ENCODE results near the gene FLCN.
"Not testable (repeated sequence)": the region's sequence is repeated elsewhere in the genome, so short reads cannot be mapped to it uniquely, and the experiment has no call there.

The FLCN gene, protein sequence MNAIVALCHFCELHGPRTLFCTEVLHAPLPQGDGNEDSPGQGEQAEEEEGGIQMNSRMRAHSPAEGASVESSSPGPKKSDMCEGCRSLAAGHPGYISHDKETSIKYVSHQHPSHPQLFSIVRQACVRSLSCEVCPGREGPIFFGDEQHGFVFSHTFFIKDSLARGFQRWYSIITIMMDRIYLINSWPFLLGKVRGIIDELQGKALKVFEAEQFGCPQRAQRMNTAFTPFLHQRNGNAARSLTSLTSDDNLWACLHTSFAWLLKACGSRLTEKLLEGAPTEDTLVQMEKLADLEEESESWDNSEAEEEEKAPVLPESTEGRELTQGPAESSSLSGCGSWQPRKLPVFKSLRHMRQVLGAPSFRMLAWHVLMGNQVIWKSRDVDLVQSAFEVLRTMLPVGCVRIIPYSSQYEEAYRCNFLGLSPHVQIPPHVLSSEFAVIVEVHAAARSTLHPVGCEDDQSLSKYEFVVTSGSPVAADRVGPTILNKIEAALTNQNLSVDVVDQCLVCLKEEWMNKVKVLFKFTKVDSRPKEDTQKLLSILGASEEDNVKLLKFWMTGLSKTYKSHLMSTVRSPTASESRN

DNA sequence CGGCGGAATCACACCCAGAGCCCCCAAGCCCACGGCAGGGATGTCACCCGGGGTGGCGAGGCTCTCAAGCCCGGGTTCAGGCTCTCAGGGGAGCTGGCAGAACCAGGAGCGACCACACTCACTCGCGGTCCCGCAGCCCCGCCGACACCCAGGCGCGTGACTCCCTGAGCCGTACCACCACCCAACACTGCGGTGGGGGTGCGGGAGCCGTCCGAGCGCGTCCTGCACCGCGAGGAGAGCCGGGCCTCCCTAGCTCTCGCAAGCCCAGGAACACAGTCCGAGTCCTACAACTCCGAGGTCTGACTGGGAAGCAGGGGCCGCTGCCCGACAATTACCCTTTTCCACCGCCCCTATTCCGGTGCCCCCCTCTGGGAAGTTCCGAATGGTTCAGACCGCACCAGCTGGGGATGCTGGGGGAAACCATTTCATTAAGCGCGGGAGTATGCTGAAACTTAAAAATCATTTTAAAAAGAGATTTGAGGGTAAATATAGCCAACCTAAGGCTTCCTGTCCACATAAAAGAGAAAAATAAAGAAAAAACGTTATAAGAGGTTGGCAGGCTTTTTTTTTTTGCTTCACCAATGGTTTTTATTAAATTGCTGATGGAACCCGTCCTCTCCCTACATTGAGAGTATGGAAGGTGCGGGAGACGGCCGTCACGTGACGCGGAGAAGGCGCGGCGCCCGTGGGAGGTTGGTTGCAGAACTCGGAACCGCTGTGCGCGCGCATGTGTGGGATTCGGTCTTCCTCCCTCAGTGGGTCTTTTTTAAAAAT is at the start of gene FLCN:
FLCN (minus strand) TSS at position 143 of the 774 bp plus-strand sequence. CDS start 9,031 bp downstream, outside the sequence.
- peak; percentile 85 to 86 for DNase-seq (ENCODE audit: low read depth in 1 of 2, low spot score in 1 of 2)

DNA sequence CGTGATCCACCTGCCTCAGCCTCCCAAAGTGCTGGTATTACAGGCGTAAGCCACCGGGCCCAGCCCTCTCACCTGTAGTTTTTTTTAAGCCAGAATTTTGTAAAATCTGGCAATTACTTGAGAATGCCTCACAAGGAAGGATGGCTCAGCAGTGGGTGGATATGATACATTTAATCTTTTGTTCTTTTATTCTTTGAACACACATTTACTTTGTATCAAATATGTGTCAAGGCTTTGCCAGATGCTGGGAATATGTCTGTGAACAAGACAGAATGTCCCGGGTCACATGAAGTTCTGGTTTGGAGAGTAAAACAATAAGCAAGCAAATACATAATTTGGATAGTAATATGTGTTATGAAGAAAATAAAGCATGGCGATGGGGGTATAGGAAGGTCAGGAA is 49.0 kb upstream of the FLCN start:
- DNase-seq (ENCODE audit: low read depth in 1 of 2, low spot score in 1 of 2): no peak

DNA sequence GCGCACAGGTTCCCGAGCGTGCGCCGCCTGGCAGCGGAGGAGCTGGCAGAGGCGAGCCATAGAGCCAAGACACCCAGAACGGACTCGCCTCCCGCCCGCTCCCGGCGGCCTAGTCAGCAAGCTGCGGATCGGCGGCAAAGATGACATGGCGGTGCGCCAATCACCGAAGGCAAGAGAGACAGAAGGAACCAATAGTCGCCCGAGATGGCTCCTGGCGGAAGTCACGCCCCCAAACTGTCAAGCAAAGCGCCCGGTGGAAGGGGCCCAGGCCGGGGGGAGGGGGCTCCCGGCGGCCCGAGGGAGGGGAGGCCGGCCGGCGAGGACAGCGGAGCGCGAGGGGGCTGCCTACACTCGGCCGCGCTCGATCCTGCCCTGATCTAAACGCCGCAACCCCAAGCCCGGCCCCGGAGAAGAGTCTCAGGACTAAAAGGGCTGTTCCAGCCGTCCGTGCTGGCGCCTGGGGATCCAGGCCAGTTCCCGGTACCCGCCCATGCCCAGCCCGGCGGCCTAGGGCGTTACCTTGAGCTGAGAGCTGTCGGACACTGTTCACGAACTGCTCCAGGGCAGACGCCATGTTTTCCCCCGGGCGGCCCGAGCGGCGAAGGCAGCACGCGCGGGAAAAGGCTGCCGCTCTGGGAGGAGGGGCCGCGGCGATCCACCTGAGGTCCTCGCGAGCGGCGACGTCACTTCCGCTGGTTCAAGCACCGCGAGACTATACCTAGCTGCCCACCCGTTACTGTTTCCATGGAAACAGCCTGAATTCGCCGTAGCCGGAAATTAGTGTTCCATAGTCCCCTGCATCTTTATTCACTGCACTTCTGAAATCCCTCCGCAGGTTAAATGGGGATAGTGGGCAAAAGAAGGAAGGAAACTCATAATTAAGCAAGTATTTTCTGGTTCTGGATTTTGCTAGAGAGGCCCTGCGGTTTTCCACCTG is 43.9 kb upstream of the FLCN start, which contains the start of gene COPS3:
COPS3 (minus strand) TSS at position 634 of the 937 bp plus-strand sequence; CDS start at position 574, 60 bp downstream.
- DNase-seq (ENCODE audit: low read depth in 1 of 2, low spot score in 1 of 2): peak; percentile 93 to 94

DNA sequence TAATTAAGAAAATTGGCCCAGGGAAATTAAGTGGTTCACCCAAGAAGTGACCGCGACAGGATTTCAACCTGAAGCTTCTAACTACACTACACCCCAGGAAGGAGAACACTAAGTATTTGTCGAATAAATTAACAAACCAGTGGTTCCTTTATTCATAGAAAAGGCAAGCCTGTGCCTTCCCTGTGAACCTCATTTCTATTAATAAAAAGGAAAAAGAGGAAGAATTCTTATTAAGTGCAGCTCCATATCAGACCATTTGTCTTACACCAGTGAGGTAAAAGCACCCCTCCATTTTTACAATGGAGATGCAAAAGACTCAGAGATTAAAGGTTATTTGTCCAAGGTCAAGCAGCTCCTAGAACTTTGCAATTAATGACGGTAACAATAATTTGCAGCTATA is 42.3 kb upstream of the FLCN start:
- DNase-seq (ENCODE audit: low read depth in 1 of 2, low spot score in 1 of 2): no peak

DNA sequence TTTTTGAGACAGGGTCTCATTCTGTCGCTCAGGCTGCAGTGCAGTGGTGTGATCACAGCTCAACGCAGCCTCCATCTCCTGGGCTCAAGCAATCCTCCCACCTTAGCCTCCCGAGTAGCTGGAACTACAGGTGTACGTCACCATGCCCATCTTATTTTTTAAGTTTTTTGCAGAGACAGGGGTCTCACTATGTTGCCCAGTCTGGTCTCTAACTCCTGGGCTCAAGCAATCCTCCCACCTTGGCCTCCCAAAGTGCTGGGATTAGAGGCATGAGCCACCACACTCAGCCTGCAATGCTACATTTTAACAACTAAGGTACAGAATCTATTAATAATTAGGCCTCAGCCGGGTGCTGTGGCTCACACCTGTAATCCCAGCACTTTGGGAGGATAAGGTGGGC is 40.5 kb upstream of the FLCN start:
- not testable (repeated sequence) for DNase-seq (ENCODE audit: low read depth in 1 of 2, low spot score in 1 of 2)

DNA sequence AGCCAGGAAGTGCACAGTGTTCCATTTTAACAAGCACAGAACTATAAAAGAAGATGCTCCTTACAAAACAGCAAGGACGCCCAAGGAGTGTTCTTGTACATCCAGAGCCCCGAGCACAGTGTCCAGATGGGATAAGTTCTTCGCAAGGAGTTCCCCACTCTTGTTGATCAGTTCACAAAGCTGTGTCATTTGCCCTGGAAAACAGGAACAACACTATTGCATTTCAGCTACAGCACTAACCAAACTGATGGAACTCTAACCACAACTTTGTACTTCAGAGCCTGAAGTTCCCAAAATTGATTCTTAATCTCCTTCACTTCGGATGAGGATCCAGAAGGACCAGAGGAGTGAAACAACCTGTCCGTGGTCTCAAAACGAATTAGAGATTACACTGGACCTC is 39.0 kb upstream of the FLCN start:
- no peak for DNase-seq (ENCODE audit: low read depth in 1 of 2, low spot score in 1 of 2)

DNA sequence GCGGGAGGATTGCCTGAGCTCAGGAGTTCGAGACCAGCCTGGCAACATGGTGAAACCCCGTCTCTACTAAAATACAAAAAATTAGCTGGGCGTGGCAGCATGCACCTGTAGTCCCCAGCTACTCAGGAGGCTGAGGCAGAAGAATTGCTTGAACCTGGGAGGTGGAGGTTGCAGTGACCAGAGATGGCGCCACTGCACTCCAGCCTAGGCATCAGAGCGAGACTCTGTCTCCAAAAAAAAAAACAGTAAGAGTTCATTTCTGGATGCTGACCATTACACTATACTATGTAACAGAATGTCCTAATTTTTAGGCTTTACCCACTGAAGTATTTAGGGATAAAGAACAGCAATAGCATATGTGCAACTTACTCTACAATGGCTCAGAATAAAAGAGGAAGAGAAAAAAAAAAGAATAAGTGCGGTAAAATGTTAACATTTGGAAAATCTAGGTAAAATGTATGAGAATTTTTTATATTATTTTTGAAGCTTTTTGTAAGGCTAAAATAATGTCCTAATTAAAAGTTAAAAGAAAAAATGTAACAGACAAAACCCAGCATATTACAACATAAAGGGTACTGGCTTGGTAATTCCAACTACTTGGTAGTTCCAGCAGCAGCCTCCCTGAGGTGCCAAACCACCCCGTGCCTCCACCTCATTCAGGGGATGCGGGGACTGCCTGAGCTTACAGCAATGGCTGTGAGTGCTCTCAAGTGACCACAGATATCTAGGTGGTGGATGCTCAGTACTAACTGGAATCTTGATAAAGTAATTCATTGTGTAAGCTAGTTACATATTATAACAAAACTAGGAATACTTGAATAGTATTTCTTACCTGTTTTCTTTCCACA is 33.2 kb upstream of the FLCN start:
- no peak for DNase-seq (ENCODE audit: low read depth in 1 of 2, low spot score in 1 of 2)

DNA sequence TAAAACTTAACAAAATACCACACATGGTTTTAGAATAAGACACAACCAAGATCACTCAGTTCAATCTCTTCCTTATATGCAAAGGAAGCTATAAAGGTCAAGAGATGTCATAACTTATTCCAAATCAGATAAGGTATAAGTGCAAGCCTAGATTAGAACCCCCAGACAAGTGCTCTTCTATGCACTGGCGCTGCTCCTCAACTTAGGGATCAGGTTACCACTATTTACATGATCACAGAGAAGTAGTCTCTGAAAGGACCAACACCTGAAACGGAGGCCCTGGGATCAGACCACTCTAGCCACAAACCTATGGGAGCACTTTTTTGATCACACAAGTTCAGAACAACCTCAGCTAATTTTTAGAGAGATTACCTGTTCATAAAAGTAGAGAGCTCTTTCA is 27.5 kb upstream of the FLCN start:
- DNase-seq (ENCODE audit: low read depth in 1 of 2, low spot score in 1 of 2): no peak

DNA sequence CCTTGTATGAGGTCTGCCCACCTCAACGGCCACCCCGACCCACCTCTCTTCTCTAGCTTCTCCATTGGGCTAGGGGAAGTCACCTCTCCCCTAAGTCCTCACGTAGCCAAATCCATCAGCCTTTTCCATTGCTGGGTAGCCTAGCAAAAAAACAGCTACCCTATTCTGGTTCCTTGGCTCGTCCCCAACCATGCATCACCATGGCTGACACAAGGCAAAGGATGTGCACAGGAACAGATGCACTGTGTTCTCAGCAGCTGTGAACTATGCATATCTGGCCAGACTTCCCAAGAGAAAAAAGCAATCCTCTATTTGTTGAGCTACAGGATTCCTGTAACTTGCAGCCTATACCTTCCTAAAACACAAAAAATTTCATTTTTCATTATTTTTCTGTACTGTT is 22.0 kb upstream of the FLCN start:
- DNase-seq (ENCODE audit: low read depth in 1 of 2, low spot score in 1 of 2): no peak

DNA sequence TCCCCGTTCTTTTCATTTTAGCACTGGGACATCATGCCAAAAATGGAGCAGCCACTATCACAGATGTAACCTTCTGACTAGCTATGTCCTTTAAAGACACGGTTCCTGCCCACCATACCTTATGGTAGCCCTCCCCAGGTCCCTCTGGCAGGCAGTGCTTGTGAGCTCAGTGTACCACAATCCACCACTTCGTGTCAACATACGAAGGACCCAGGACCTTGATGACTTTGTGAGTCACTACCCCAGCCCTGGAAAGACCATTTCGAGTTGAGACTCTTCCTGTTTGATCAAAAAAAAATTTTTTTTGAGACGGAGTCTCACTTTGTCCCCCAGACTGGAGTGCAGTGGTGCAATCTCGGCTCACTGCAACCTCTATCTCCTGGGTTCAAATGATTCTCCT is 21.0 kb upstream of the FLCN start:
- DNase-seq (ENCODE audit: low read depth in 1 of 2, low spot score in 1 of 2): no peak

DNA sequence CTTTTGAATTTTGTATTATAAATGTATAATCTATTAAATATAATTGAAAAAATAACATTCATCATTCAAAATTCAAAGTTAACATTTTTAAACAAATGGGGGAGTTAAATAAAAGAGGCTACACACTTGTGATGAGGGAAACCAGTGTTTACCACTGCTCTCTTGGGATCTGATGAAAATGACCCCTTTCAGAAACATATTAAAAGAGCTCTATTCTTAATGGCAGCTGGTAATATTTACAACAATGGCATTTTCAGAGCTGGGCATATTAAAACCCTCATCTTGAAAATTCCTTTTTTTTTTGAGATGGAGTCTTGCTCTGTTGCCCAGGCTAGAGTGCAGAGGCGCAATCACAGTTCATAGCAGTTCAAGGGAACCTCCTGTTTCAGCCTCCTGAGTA is 19.3 kb upstream of the FLCN start:
- no peak for DNase-seq (ENCODE audit: low read depth in 1 of 2, low spot score in 1 of 2)

DNA sequence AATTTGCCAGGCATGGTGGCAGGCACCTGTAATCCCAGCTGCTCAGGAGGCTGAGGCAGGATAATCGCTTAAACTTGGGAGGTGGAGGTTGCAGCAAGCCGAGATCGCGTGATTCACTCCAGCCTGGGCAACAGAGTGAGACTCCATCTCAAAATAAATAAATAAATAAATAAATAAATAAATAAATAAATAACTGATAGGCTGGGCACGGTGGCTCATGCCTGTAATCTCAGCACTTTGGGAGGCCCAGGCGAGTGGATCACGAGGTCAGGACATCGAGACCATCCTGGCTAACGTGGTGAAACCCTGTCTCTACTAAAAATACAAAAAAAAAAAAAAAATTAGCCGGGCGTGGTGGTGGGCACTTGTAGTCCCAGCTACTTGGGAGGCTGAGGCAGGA is 18.7 kb upstream of the FLCN start:
- not testable (repeated sequence) for DNase-seq (ENCODE audit: low read depth in 1 of 2, low spot score in 1 of 2)

DNA sequence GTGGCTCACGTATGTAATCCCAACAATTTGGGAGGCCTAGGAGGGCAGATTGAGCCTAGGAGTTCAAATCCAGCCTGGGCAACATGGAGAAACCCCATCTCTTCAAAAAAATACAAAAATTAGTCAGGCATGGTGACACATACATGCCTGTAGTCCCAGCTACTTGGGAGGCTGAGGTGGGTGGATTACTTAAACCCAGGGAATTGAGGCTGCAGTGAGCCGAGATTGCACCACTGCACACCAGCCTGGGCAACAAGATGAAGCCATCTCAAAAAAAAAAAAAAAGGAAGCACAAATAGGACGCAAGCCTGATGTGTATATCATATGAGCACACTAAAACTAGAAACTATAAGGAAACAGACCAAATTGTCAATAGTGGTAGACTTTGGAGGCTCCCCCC is 17.1 kb upstream of the FLCN start:
- DNase-seq (ENCODE audit: low read depth in 1 of 2, low spot score in 1 of 2): no peak

DNA sequence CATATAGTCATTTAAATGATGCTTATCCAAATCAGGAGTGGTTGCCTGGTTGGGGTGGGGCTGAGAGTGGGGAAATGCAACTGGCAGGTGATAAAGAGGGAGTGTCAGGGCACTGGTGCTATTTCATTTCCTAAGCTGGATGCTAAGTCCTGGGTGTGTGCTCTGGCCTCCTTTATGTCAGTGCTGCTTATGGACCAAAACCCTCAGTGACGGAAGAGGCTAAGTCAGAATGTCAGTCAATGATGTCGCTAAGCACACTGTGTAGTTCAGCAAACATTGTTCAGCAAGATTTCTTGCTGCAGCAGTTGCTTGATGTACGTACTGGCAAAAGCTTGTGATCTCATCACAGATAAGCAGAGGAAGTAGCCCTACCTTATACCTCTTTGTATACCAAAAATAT is 16.4 kb upstream of the FLCN start:
- no peak for DNase-seq (ENCODE audit: low read depth in 1 of 2, low spot score in 1 of 2)

DNA sequence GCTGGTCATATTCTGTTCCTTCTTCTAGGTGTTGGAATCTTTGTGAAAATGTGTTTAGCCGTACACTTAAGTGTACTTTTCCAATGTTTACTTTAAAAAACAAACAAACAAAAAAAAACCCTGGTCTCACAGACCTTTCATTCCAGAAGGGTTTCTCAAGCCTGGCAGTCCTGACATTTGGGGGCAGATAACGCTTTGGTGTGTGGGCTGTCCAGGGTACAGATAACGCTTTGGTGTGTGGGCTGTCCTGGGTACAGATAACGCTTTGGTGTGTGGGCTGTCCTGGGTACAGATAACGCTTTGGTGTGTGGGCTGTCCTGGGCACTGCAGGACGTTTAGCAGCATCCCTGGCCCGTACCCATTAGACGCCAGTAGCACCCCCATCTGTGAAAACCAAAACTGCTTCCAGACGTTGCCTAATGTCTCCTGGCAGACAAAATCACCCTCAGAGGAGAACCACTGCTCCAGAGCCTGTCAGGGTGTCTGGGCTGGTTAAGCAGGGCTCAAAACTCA is 15.2 kb upstream of the FLCN start:
- no peak for DNase-seq (ENCODE audit: low read depth in 1 of 2, low spot score in 1 of 2)

DNA sequence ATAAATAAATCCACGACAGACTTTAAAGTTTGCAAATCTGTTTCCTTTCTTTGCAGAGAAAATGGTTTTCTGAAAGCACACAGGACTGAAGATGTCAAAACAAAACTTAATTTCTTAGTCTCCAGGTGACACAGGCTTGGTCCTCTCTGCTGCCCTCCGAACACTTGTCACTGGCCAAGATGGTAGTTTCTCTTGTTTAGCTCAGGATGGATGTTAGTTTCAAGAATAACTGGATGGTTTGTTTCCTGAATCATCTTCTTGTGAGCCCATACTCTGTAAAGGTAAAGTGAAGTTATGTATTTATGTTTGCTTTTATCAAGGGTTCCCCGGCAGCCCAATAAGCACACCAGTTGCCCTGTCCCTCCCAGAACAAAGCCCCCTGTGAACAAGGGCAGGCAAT is 9.9 kb upstream of the FLCN start:
- DNase-seq (ENCODE audit: low read depth in 1 of 2, low spot score in 1 of 2): no peak

DNA sequence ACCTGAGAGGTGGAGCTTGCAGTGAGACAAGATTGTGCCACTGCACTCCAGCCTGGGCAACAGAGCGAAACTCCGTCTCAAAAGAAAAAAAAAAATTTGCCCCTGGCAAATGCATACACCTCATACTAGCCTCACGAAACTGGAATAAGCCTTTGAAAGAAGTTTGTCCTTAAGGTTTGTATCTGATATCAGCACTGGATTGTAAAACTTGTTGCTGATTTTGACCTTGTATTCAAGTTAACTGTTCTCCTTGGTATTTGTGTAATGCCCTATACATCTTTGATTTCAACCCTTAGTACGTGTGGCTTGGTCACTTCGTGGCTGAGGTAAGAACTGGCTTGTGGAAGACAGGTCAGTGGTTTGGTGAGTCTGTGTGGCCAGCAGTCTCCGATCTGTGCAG is 6.2 kb upstream of the FLCN start:
- DNase-seq (ENCODE audit: low read depth in 1 of 2, low spot score in 1 of 2): no peak

DNA sequence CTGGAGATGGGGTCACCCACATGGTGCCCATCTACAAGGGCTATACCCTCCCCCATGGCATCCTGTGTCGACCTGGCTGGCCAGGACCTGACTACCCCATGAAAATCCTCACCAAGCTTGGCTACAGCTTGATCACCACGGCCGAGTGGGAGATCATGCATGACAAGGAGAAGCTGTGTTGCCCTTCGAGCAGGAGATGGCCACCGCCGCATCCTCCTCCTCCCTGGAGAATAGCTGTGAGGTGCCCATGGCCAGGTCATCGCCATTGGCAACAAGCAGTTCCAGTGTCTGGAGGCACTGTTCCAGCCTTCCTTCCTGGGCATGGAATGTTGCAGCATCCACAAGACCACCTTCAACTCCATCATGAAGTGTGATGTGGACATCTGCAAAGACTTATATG is 5.3 kb upstream of the FLCN start:
- no peak for DNase-seq (ENCODE audit: low read depth in 1 of 2, low spot score in 1 of 2)

DNA sequence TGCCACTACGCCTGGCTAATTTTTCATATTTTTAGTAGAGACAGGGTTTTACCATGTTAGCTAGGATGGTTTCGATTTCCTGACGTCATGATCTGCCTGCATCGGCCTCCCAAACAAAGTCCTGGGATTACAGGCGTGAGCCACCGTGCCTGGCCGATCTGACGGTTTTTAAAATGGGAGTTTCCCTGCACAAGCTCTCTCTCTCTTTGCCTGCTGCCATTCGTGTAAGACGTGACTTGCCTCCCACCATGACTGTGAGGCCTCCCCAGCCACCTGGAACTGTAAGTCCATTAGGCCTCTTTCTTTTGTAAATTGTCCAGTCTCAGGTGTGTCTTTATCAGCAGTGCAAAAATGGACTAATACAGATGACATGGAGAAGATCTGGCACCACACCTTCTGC is 4.7 kb upstream of the FLCN start:
- no peak for DNase-seq (ENCODE audit: low read depth in 1 of 2, low spot score in 1 of 2)

DNA sequence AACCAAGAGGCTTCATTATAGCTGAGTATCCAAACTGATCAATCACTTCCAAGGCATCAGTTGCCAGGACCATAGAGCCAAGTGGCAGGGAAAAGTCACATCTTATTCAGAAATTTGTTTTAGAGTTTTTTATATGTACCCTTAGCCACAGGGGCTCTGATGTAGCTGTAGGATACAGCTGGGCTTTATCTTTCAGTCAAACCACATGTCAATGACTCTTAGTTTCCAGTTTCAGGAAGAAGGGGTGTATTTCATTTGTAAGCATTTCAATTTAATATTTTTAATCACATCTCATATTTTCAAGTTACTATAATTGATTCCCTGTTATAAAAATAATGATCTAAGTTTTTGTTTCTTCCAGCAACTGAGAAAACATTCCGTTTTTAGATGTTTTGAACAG is 2.9 kb upstream of the FLCN start:
- no peak for DNase-seq (ENCODE audit: low read depth in 1 of 2, low spot score in 1 of 2)
